Common myeloid progenitor, CD34-positive (primary cell): ENCODE data around the gene MMP2.
A peak's percentile ranks its signal among the peaks of the same experiment; 100 is the strongest.

Experiments
- CTCF ChIA-PET: fragments of 350-600 bp; sonication (Branson Sonifier 250); formaldehyde crosslinking; loops from one replicate; lab custom pipeline; 2021; ENCODE audit warnings: antibody characterized with exemption; lab: Charles Lee
- POLR2A ChIA-PET: fragments of 350-600 bp; sonication (Branson Sonifier 250); formaldehyde crosslinking; loops from one replicate; lab custom pipeline; 2021; ENCODE audit warnings: antibody characterized with exemption; lab: Charles Lee
- DNase-seq, 3 donors: peaks; one replicate each; pipeline versions ENCODE4 v3.0.0 to v3.0.0-alpha.2; 2013
- H3K27ac ChIP-seq, 2 experiments: 1 replicate in 1 of 2; 2 replicates in 1 of 2; pipeline ENCODE4 v1.7.0; 2013; ENCODE audit warnings: inconsistent platforms in 2 of 2, low read length in 2 of 2, mild to moderate bottlenecking in 2 of 2, low read depth in 1 of 2, moderate library complexity in 1 of 2; ENCODE audit not compliant: severe bottlenecking in 2 of 2, insufficient read depth in 1 of 2, poor library complexity in 1 of 2
- H3K27me3 ChIP-seq, 5 experiments: replicated peaks in 2 of 5; 1 replicate in 3 of 5; 2 replicates in 2 of 5; pipeline versions ENCODE4 v1.6.1 to v1.7.0; 2013; ENCODE audit warnings: low read length in 4 of 5, mild to moderate bottlenecking in 2 of 5, moderate library complexity in 2 of 5, inconsistent platforms in 1 of 5; ENCODE audit not compliant: insufficient read depth in 5 of 5, control insufficient read depth in 4 of 5
- H3K36me3 ChIP-seq, 4 experiments: 1 replicate in 2 of 4; 2 replicates in 2 of 4; pipeline versions ENCODE4 v1.6.1 to v1.7.0; 2013; ENCODE audit warnings: low read length in 3 of 4, control low read depth in 1 of 4, mild to moderate bottlenecking in 1 of 4; ENCODE audit not compliant: control insufficient read depth in 4 of 4, insufficient read depth in 4 of 4
- H3K4me1 ChIP-seq, 4 experiments: 1 replicate in 3 of 4; 2 replicates in 1 of 4; pipeline versions ENCODE4 v1.6.1 to v1.7.1; 2013; ENCODE audit warnings: low read length in 3 of 4, mild to moderate bottlenecking in 3 of 4, control low read depth in 1 of 4, inconsistent platforms in 1 of 4, moderate library complexity in 1 of 4; ENCODE audit not compliant: control insufficient read depth in 4 of 4, insufficient read depth in 4 of 4; ENCODE audit errors: control extremely low read depth in 1 of 4
- H3K4me3 ChIP-seq, 7 experiments: 1 replicate in 4 of 7; 2 replicates in 3 of 7; pipeline versions ENCODE4 v1.5.1 to v1.7.0; 2013; ENCODE audit warnings: mild to moderate bottlenecking in 7 of 7, low read length in 6 of 7, moderate library complexity in 6 of 7, inconsistent platforms in 2 of 7, low read depth in 2 of 7, control low read depth in 1 of 7; ENCODE audit not compliant: insufficient read depth in 4 of 7, control insufficient read depth in 1 of 7; ENCODE audit errors: extremely low read depth in 1 of 7
- H3K9me3 ChIP-seq, 5 experiments: 1 replicate in 4 of 5; 2 replicates in 1 of 5; pipeline versions ENCODE4 v1.6.1 to v1.7.1; 2013; ENCODE audit warnings: low read length in 4 of 5, mild to moderate bottlenecking in 2 of 5, inconsistent platforms in 1 of 5, low read depth in 1 of 5, moderate library complexity in 1 of 5; ENCODE audit not compliant: control insufficient read depth in 4 of 5, insufficient read depth in 2 of 5; ENCODE audit errors: control extremely low read depth in 1 of 5
- WGBS: methylation state at CpG from one replicate; pipeline ENCODE4 v1.1.5; 2013; ENCODE audit not compliant: insufficient coverage; 5-methylcytosine and 5-hydroxymethylcytosine counted together

The MMP2 gene

GRCh38 chr16:55526441-55526840, 47.4 kb downstream of the MMP2 start:
- ChIA-PET CTCF (interaction anchor here (1.0 to 2.3 kb wide), 3 partner anchors 14 to 48 kb away, joined by 4 to 8 read pairs (median 4); no protein-coding TSS in a partner anchor), POLR2A (no interaction called here)
- Histone ChIP-seq H3K36me3 (peaks cover 6 to 54% (median 20%) of the 10 kb centered on the region in 4 experiments), H3K27me3 (no peaks in the 10 kb centered on the region), H3K9me3 (peaks cover 0 to 3% (median 0%) of the 10 kb centered on the region in 5 experiments), H3K27ac (no peak overlapping the region), H3K4me1 (peaks cover 0 to 2% (median 0%) of the 10 kb centered on the region in 4 experiments), H3K4me3 (no peak overlapping the region)
- DNase-seq = no peak
- no CpG with 5 or more reads among the region's 2 CpGs for WGBS

DNA sequence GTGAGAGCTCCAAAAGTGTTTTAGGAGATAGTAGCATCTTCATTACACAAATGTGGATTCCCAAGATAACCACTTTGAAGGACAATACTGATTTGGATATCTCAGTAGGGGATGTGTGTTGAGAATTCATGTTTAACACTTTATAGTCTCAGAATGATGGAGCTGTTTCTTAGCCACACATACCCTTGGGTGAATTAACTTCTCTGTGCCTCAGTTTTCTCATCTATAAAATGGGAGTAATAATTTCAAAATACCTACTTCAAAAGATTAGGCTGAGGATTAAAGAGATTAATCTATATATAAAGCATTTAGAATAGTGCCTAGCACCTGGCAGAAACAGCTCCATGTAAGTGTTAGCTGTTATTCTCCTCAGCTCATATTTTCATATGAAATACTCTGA, 48.9 kb downstream of the MMP2 start:
- Histone ChIP-seq H3K27me3 (no peaks in the 10 kb centered on the region), H3K9me3 (no peaks in the 10 kb centered on the region), H3K4me1 (peaks cover 0 to 2% (median 0%) of the 10 kb centered on the region in 4 experiments), H3K36me3 (peaks cover 6 to 56% (median 27%) of the 10 kb centered on the region in 4 experiments), H3K4me3 (no peak overlapping the region), H3K27ac (no peak overlapping the region)
- CTCF ChIA-PET = interaction anchor here (0.8 to 3.0 kb wide), 9 partner anchors 11 to 174 kb away, joined by 3 to 10 read pairs (median 4); no protein-coding TSS in a partner anchor
- POLR2A ChIA-PET = no interaction called here
- no peak for DNase-seq

DNA sequence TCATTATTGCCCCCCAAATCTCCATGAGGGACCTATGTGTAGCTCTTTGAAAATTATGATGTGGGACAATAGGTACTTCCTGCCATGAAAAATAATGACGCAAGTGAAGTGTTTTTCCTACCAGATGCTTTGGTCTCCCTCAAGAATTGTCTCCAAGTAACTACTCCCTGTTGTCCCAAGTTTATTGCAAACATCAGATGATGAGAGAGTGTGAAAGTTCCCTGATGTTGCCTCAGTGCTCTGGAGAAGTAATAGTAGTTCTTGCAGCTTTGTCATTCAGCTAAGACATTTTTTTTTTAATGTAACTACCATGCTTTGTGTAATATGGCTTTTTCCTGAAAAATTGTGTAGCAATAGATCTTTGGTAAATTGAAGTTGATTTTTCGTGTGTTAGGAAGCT, 50.0 kb downstream of the MMP2 start:
- ChIA-PET CTCF (interaction anchor here (0.8 to 3.0 kb wide), 8 partner anchors 14 to 173 kb away, joined by 3 to 10 read pairs (median 3); no protein-coding TSS in a partner anchor), POLR2A (no interaction called here)
- H3K27ac ChIP-seq = no peak overlapping the region
- no peaks in the 10 kb centered on the region for H3K9me3 ChIP-seq
- H3K36me3 ChIP-seq = peaks cover 6 to 54% (median 33%) of the 10 kb centered on the region in 4 experiments
- 81% methylated on average over 2 of the region's 2 CpGs for WGBS
- no peaks in the 10 kb centered on the region for H3K27me3 ChIP-seq
- peaks cover 0 to 2% (median 0%) of the 10 kb centered on the region in 4 experiments for H3K4me1 ChIP-seq
- H3K4me3 ChIP-seq = no peak overlapping the region
- no peak for DNase-seq

DNA sequence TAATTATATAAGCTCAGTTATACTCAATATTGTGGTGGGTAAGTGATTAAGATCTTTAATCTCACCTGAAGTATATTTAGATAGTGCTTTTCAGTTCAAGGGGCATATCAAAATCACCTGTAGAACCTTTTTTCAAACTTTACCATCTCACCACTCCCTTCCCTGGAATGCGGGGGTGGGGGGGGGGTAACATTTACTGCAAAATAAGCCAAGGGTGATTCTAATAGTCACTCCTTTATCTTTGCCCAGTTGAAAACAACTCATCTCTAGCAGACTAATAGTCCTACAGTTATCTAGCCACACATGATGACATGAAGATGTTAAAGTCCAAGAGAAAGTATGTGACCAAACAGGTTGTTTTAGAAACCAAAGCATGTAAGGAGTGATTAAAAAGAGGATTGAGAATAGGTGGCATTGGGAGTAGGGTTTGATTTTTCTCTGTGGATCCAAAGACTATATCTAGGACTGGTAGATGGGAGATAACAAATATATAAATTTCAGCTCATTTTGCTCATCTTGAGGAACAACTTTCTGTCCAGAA, 51.4 kb downstream of the MMP2 start:
- H3K4me3 ChIP-seq = no peak overlapping the region
- H3K9me3 ChIP-seq = no peaks in the 10 kb centered on the region
- H3K27ac ChIP-seq = no peak overlapping the region
- POLR2A ChIA-PET = no interaction called here
- H3K4me1 ChIP-seq = peaks cover 0 to 2% (median 0%) of the 10 kb centered on the region in 4 experiments
- DNase-seq = no peak
- CTCF ChIA-PET = interaction anchor here (1.1 to 3.6 kb wide), 4 partner anchors 30 to 172 kb away, joined by 3 to 17 read pairs (median 5); no protein-coding TSS in a partner anchor
- no peaks in the 10 kb centered on the region for H3K27me3 ChIP-seq
- no CpG with 5 or more reads among the region's 1 CpG for WGBS
- peaks cover 11 to 57% (median 36%) of the 10 kb centered on the region in 4 experiments for H3K36me3 ChIP-seq

- H3K36me3 ChIP-seq = peaks cover 13 to 57% (median 35%) of the 10 kb centered on the region in 4 experiments
- no CpG with 5 or more reads among the region's 1 CpG for WGBS
- H3K4me1 ChIP-seq = peaks cover 0 to 10% (median 2%) of the 10 kb centered on the region in 4 experiments
- no peak overlapping the region for H3K27ac ChIP-seq
- H3K9me3 ChIP-seq = no peaks in the 10 kb centered on the region
- H3K4me3 ChIP-seq = no peak overlapping the region
- no peaks in the 10 kb centered on the region for H3K27me3 ChIP-seq
- no peak for DNase-seq
- POLR2A ChIA-PET = no interaction called here
- CTCF ChIA-PET = interaction anchor here (1.3 to 3.6 kb wide), 4 partner anchors 31 to 170 kb away, joined by 3 to 17 read pairs (median 6); no protein-coding TSS in a partner anchor
Measured at GRCh38 chr16:55532227-55532626, 53.2 kb downstream of the MMP2 start.

- peaks cover 19 to 53% (median 27%) of the 10 kb centered on the region in 4 experiments for H3K36me3 ChIP-seq
- H3K9me3 ChIP-seq = no peaks in the 10 kb centered on the region
- peaks cover 0 to 23% (median 10%) of the 10 kb centered on the region in 4 experiments for H3K4me1 ChIP-seq
- WGBS = 100% methylated on average over 2 of the region's 2 CpGs
- H3K27me3 ChIP-seq = no peaks in the 10 kb centered on the region
- H3K27ac ChIP-seq = no peak overlapping the region
- ChIA-PET POLR2A (no interaction called here), CTCF (interaction anchor here (0.7 to 2.6 kb wide), 5 partner anchors 9 to 170 kb away, joined by 3 to 8 read pairs (median 3); no protein-coding TSS in a partner anchor)
- no peak for DNase-seq
- no peak overlapping the region for H3K4me3 ChIP-seq
Measured at GRCh38 chr16:55534756-55535155, 55.8 kb downstream of the MMP2 start.

DNA sequence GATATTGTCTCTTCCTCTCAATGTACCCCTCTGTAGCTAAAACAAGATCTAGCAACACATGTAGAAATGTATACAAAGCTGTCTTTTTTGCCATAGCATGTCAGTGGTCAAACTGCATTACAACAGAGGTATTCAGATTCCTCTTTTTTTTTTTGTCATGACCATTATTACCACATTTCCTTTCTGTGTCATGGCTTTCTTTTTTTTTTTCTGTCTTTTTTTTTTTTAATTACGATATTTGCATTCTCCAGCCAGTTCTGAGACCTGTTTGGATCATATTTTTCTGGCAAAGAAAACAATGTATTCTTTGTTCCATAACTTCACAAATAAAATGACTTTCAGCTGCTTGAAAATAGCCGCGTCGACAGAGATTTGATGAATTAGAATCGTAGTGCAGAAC, 60.1 kb downstream of the MMP2 start:
- DNase-seq = peak; percentile 31 to 71 (median 68)
- POLR2A ChIA-PET = interaction anchor here (1.0 kb wide), 1 partner anchor 29 kb away, joined by 3 read pairs; no protein-coding TSS in a partner anchor
- WGBS = no CpG with 5 or more reads among the region's 5 CpGs
- Histone ChIP-seq H3K9me3 (no peaks in the 10 kb centered on the region), H3K4me3 (peak overlapping the region in 1 of 7 experiments; percentile 15), H3K27me3 (no peaks in the 10 kb centered on the region), H3K27ac (peak overlapping the region in 1 of 2 experiments; percentile 54), H3K4me1 (peaks cover 0 to 27% (median 10%) of the 10 kb centered on the region in 4 experiments), H3K36me3 (peaks cover 0 to 43% (median 20%) of the 10 kb centered on the region in 4 experiments)
- CTCF ChIA-PET = interaction anchor here (0.5 to 3.6 kb wide), 10 partner anchors 10 to 343 kb away, joined by 3 to 25 read pairs (median 4); no protein-coding TSS in a partner anchor
